HG03135 (cell line): Measurements from ENCODE around the gene STOML3.

Experiments
- ATAC-seq: cut with Tn5 transposase; IDR thresholded peaks from one replicate; pipeline ENCODE4 v1.9.1; 2021; ENCODE audit warnings: mild to moderate bottlenecking, moderate library complexity; ENCODE audit not compliant: unreplicated experiment

The STOML3 gene

GRCh38 chr13:38921081-38921480 lies 69.5 kb downstream of the STOML3 start:
- no peak for ATAC-seq
